KOPT-K1 (cell line): ENCODE measurements around the gene GPR63.

Experiments
- H3K27ac ChIP-seq: fragments of 200-600 bp; sonication (generic); 2 replicates; pipeline ENCODE4 v1.5.1; 2016; ENCODE audit warnings: antibody characterized with exemption, mild to moderate bottlenecking, low read depth, low read length; ENCODE audit not compliant: poor library complexity, severe bottlenecking
- H3K36me3 ChIP-seq: fragments of 200-600 bp; sonication (generic); 2 replicates; pipeline ENCODE4 v1.5.1; 2017; ENCODE audit warnings: antibody characterized with exemption, mild to moderate bottlenecking, low read length, moderate library complexity; ENCODE audit not compliant: insufficient read depth
- H3K9me3 ChIP-seq: fragments of 200-600 bp; sonication (generic); 2 replicates; pipeline ENCODE4 v1.5.1; 2017; ENCODE audit warnings: antibody characterized with exemption, low read length, mild to moderate bottlenecking; ENCODE audit not compliant: insufficient read depth, poor library complexity, severe bottlenecking

The GPR63 gene

DNA sequence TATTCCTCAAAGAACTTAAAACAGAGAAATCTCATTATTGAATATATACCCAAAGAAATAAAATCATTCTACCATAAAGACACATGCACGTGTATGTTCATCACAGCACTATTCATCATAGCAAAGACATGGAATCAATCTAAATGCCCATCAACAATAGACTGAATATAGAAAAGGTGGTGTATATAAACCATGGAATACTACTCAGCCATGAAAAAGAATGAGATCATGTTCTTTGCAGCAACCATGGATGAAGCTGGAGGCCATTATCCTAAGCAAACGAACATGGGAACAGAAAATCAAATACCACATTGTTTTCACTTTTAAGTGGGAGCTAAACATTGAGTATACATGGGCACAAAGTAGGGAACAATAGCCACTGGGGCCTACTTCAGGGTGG lies 12.3 kb upstream of the GPR63 start:
- peaks cover 20% of the 10 kb centered on the region for H3K9me3 ChIP-seq
- H3K36me3 ChIP-seq, result no peaks in the 10 kb centered on the region
- no peak overlapping the region for H3K27ac ChIP-seq

DNA sequence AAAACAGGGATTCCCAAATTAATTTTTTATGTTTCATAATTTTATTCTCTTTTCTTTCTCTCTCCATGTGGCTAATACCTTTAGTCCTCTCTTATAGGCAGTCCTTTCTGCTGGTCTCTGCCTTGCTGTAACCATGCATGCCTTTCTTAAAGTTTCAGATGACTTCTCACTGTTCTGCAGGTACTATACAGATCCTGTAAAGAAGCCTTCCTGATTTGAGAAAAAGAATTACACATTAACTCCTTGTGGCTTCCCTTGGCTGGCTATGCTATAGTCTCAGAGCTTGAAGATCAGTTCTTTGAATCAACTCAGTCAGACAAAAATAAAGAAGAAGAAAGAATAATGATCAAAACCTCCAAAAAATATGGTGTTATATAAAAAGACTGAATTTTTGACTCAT lies 7.3 kb upstream of the GPR63 start:
- peaks cover 12% of the 10 kb centered on the region for H3K9me3 ChIP-seq
- no peak overlapping the region for H3K27ac ChIP-seq
- H3K36me3 ChIP-seq, result no peaks in the 10 kb centered on the region

DNA sequence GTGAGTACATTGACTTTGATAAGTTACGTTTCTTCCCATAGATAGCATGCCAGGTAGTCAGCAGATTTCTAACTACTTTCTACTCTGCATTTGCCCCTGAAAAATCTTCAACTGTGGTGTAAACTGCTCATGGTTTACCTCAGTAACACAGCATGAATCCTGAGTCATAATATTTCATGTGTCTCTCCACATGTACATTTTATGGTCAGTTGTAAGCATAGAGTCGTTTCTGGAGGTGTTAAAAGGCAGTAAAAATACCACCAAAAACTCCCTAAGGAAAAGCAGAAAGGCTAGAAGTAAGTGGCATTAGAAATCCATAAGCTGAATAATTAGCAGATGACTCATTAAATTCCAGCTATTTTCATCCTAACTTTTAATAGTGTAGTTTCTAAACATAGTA lies 4.1 kb upstream of the GPR63 start:
- Histone ChIP-seq H3K27ac (no peak overlapping the region), H3K36me3 (no peaks in the 10 kb centered on the region), H3K9me3 (peaks cover 12% of the 10 kb centered on the region)

DNA sequence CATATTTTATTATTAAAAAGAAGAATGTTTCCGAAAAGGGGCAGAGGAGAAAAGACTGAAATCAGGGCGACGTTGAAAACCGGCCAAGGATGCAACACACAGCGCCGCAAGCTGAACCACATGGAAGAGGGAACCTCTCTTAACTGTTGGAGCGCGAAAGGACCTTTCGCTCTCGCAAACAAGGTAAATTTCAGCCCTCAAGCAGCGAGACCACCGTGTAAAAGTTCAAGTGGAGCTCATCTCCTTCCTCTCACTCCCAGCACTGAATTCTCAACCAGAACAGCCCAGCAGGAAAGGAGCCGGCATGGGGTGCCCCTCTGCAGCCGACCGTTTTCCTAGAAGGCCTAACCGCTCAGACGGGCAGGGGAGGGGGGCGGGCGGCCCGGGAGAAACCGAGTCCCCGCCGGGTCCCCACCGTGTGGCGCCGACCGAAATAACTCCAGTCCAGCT lies 621 bp downstream of the GPR63 start:
- Histone ChIP-seq H3K36me3 (peaks cover 5% of the 10 kb centered on the region), H3K27ac (peak overlapping the region; percentile 77), H3K9me3 (no peaks in the 10 kb centered on the region)

DNA sequence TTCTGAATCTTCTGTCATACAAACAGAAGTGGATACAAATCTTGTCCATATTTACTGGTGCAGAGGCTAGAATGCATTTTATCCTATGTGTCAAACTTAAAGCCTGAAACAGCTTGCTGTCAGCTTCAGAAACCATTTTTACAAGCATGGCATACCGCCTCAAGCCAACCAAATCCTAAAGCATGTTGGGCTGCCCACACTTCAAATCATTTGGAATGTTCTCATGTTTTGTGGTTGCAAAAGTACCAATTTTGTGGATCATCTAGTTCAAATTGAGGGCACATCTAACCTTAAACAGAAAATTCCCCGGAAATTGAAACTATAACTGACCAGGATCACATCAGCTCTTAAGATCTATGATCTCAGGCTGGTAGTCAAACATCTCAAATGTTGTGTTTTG lies 3.2 kb downstream of the GPR63 start:
- Histone ChIP-seq H3K27ac (no peak overlapping the region), H3K9me3 (no peaks in the 10 kb centered on the region), H3K36me3 (peaks cover 28% of the 10 kb centered on the region)

DNA sequence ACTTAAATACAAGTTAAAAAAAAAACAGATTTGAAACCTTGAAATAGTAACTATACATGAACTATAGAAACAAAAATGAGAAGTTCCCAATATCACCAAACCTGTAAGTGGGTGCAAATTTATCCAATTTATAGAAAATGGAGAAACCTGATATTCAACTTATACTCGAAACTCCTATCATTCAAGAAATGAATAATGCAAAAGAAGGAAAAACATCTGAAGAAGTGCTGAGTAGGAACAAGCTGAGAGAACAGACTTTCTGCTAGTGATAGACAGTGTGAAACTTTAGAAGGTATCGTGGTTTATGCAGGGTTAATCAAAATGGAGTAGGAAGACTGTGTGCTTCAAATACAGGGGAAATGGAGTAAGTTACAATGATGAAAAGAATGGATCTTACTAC lies 4.5 kb downstream of the GPR63 start:
- H3K27ac ChIP-seq, result no peak overlapping the region
- no peaks in the 10 kb centered on the region for H3K9me3 ChIP-seq
- H3K36me3 ChIP-seq, result peaks cover 39% of the 10 kb centered on the region

DNA sequence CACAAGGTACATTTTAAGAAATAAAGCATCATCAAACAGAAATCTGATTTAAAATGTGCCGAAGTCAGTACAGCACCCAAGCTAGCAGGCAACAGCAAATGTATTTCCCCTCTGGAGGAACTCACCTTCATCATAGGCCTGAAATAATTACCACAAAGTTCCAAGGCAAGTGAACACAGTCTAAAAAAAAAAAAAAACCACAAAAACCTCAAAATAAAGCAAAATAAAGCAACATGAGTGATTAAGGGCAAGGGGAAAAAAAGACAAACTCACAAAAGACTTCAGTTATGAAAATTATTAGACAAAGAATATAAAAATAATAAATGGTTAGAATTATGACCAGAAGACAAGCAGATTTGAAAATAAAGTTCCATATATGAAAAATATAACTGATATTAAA lies 10.4 kb downstream of the GPR63 start:
- H3K36me3 ChIP-seq, result peaks cover 68% of the 10 kb centered on the region
- no peaks in the 10 kb centered on the region for H3K9me3 ChIP-seq
- H3K27ac ChIP-seq, result no peak overlapping the region

DNA sequence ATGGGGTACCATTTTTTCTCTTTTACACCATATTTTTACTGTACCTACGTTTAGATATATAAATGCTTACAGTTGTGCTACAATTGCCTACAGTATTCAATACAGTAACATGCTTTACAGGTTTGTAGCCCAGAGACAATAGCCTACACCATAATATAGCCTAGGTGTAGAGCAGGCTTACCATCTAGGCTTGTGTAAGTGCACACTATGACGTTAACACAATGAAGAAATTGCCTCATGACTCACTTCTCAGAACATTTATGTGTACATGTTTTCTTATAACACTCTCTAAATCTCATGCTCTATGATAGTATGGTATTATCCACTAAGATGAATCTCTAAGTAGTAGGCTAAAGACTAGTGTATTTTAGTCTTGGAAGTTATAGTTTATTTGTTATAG lies 13.5 kb downstream of the GPR63 start:
- Histone ChIP-seq H3K9me3 (no peaks in the 10 kb centered on the region), H3K36me3 (peaks cover 42% of the 10 kb centered on the region)

DNA sequence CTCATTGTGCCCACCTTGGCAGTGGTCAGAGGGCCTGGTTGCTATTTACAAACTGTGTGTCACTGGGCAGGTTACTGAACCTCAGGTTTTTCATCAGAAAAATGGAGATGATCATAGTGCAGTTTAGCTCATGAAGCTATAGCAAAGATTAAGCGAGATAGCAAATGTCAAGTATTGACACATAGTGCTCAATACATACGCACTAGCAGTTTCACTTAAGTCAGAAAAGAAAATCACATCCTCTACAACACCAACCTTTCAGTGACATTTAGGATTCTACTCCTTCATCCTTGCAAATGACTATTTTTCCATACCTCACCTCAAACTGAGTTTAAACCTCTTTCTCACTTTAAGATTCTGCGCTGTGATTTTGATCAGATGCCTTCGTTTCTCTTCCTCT lies 16.2 kb downstream of the GPR63 start:
- peaks cover 24% of the 10 kb centered on the region for H3K36me3 ChIP-seq
- H3K9me3 ChIP-seq, result no peaks in the 10 kb centered on the region
- H3K27ac ChIP-seq, result no peak overlapping the region

More for the DNA sequence above, 13.5 kb downstream of the GPR63 start:
- no peak overlapping the region for H3K27ac ChIP-seq

DNA sequence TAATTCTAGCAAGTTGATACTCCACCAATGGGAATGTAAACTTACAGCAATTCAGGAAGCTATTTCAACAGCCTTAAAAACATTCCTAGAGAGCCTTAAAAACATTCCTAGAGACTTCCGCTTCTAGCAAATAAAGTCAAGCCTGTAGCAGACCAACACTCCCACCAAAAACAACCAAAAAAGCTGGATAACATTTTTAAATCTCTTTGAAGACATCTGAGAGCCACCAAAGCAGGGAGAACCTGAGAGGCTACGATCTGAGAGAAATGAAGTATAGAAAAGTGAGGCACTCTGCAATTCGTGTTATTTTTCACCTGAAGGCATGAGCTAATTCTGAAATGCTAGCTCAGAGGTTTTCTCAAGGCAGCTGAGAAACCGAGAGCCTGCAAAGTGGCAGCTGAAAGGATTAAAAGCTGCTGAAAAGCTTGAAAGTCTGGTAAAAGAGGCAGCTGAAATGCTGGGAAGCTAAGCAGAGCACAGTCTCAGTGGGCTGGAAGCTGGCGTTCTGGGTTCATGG lies 20.9 kb downstream of the GPR63 start:
- H3K27ac ChIP-seq, result no peak overlapping the region
- no peaks in the 10 kb centered on the region for H3K9me3 ChIP-seq
- no peaks in the 10 kb centered on the region for H3K36me3 ChIP-seq

DNA sequence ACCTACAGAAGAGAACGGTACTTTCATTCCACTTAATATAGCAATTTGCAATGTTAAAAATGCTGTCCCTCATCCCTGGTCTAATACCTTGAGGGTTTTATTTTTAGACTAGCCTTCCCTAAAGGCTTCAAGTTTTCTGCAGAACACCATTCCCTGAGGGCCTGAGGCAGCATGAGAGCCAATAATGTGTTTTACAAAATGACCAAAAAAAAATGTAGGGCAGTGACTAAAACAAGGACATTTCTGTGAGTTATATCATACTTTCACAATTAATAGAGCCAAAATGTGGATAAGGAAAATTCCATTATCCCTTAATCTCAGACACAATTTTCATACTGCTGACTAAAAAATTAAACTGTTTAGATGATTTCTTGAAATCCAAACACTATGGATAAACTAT lies 22.7 kb downstream of the GPR63 start:
- H3K9me3 ChIP-seq, result no peaks in the 10 kb centered on the region
- H3K27ac ChIP-seq, result no peak overlapping the region
- no peaks in the 10 kb centered on the region for H3K36me3 ChIP-seq

DNA sequence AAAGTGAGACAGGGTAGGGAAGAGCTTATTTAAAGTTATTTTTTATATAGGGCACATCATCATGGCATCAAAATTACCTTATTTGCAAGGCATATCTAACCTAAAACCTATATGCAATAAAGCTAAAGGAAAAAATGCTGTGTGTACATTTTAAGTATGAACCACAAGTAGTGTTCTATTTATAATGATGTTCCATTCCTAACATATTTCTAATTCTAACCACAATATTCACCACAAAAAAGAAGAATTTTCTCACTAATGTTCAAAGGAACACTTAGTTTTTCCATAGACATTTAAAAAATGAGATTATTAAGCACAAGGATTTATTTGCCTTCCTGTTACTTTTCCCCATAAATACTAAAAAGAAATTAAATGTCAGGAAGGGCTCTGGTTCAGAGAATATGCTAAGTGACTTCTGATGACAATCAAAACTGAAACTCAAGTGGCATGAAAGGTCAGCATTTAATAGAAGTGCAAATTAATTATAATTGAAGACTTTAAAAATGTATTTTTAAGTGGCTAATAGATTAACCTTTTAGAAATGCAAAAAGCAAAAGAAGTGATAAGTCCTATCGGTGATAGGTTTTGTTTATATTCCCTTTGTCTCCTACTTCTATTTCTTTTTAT lies 25.1 kb downstream of the GPR63 start:
- no peak overlapping the region for H3K27ac ChIP-seq
- no peaks in the 10 kb centered on the region for H3K9me3 ChIP-seq
- H3K36me3 ChIP-seq, result no peaks in the 10 kb centered on the region

DNA sequence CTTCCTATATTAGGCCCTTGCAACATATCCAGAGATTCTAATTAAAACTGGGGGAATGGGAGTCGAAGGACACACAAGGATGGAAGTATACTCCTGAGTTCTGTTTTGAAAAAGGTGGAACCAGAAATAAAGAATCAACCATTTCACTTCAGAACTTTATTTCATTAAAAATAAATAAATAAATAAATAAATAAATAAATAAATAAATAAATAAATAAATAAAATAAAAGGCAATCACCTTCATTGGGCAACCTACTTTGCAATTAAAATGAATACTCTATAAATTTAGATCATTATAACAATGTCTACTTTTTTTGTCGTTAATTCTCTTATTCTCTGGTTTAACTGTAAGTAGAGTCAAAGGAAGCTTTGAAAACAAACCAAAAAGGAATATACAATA lies 25.6 kb downstream of the GPR63 start:
- Histone ChIP-seq H3K9me3 (no peaks in the 10 kb centered on the region), H3K27ac (no peak overlapping the region), H3K36me3 (no peaks in the 10 kb centered on the region)

DNA sequence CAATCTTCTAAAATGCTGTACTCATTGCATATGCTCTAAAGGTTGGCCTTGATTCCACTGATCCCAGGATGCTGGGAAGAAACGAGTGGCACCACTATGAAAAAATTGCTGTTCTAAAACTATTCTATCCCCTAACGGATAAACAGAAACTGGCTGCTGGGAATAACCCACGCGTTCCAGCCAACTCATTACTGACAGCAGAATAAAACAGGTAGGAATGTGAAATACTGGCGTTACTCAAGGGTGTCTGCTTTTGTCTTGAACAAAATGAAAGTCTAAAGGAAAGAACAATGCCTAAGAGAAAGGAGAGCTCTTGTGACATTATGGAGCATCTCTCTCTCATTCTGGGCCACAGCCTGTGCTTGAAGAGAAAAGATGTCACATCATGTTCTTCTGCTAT lies 26.1 kb downstream of the GPR63 start:
- H3K36me3 ChIP-seq, result no peaks in the 10 kb centered on the region
- H3K9me3 ChIP-seq, result no peaks in the 10 kb centered on the region
- H3K27ac ChIP-seq, result no peak overlapping the region

DNA sequence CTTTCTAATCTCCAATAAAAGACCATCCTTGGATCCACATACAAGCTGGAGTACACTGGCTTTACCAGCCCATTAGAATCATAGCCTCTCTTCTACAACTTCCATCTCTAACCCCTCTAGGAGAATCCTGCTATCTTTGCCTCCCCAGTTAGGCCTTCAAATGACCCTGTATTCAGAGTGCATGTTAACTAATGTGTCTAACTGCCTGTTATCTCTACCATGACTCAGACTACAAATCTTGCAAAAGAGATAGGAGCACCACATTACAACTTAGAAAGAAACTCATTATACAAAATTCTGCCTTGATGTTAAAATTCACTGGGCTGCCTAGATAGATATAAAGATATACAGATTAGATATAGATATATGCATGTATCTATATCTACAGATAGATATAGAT lies 28.2 kb downstream of the GPR63 start:
- Histone ChIP-seq H3K9me3 (no peaks in the 10 kb centered on the region), H3K27ac (no peak overlapping the region), H3K36me3 (no peaks in the 10 kb centered on the region)

DNA sequence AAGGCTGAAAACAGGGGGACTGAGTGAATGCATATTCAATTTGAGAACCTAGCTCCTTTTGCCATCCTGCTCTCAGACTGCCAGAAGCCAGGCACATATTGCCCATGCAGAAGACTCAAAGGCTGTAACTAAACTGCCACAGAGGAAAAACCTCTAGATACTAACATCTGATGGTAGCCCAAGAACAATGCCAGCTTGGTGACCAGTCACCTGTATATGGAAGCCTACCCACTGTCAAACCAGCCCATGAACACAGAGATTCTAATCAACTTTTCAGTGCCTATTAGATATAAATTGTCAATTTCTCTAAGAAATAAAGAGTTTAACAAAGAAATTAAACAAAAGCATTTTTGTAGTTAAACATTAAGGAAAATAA lies 34.2 kb downstream of the GPR63 start:
- Histone ChIP-seq H3K9me3 (no peaks in the 10 kb centered on the region), H3K36me3 (peaks cover 16% of the 10 kb centered on the region), H3K27ac (no peak overlapping the region)
